K562 (cell line): Measurements from ENCODE around the gene SHB. TPM values are rescaled to one million over a fixed set of nuclear protein-coding genes. Genes with fewer than 3 reads are reported as not detected.

ENCODE experiments used
- CTBP1 ChIP-seq: fragments of 450-650 bp; IDR thresholded peaks from 2 replicates; pipeline ENCODE4 v1.6.1; 2016; ENCODE audit warnings: borderline replicate concordance
- ETV5 ChIP-seq: sonication (generic); formaldehyde crosslinking; IDR thresholded peaks from 2 replicates; pipeline ENCODE4 v1.4.0; 2020; ENCODE audit warnings: low read depth, mild to moderate bottlenecking, missing genetic modification reagents
- FOXK1 ChIP-seq: sonication (generic); formaldehyde crosslinking; IDR thresholded peaks from 2 replicates; pipeline ENCODE4 v1.8.0; 2022; ENCODE audit warnings: missing genetic modification reagents, mild to moderate bottlenecking, borderline replicate concordance
- FOXP1 ChIP-seq: sonication (generic); formaldehyde crosslinking; IDR thresholded peaks from 2 replicates; pipeline ENCODE4 v1.8.0; 2022; ENCODE audit warnings: mild to moderate bottlenecking, missing genetic modification reagents
- LEF1 ChIP-seq: fragments of 450-650 bp; IDR thresholded peaks from 2 replicates; pipeline ENCODE4 v1.6.1; 2016; ENCODE audit warnings: mild to moderate bottlenecking
- NFE2L1 ChIP-seq: fragments of 450-650 bp; IDR thresholded peaks from 2 replicates; pipeline ENCODE4 v1.6.1; 2016; ENCODE audit warnings: missing genetic modification characterization, low read depth, mild to moderate bottlenecking, missing compliant biosample characterization, moderate library complexity, borderline replicate concordance
- RCOR1 ChIP-seq, 2 experiments: IDR thresholded peaks; 2 replicates each; pipeline ENCODE4 v1.6.1; 2012; ENCODE audit warnings: low read depth in 2 of 2, low read length in 2 of 2, borderline replicate concordance in 1 of 2, improper control_type of control experiment in 1 of 2
- SREBF2 ChIP-seq: sonication (generic); formaldehyde crosslinking; IDR thresholded peaks from 2 replicates; pipeline ENCODE4 v1.4.0; 2020; ENCODE audit warnings: mild to moderate bottlenecking, missing genetic modification reagents
- TBL1XR1 ChIP-seq, 2 experiments: IDR thresholded peaks; 2 replicates each; pipeline ENCODE4 v1.6.1; 2012; ENCODE audit warnings: improper control_type of control experiment in 2 of 2, low read length in 2 of 2, mild to moderate bottlenecking in 1 of 2
- ZC3H8 ChIP-seq: fragments of 450-650 bp; IDR thresholded peaks from 2 replicates; pipeline ENCODE4 v1.6.1; 2017
- ZNF316 ChIP-seq: fragments of 450-650 bp; IDR thresholded peaks from 2 replicates; pipeline ENCODE4 v1.6.1; 2016
- polyA plus RNA-seq, 8 experiments: library from polyadenylated mRNA; depleted of rRNA in 4 of 8; stranded (reverse) in 5 of 8; unstranded in 3 of 8; fragments of >200 nt; fragmentation: Nextera tagmentation in 2 of 8; fragmentation: Illumina TruSeq in 1 of 8; extraction: Ambion mirVana in 2 of 8; extraction: Trizol in 1 of 8; gene quantifications; 2 replicates each; pipeline versions ENCODE4 v1.2.1 to v1.2.3, GENCODE V29; 2011 to 2014; ENCODE audit warnings: inconsistent platforms in 1 of 8, missing spikeins in 1 of 8
- total RNA-seq, 7 experiments: library from RNA; depleted of rRNA in 6 of 7; stranded (reverse); fragments of >200 nt in 6 of 7; fragmentation: Illumina TruSeq in 2 of 7; extraction: Trizol in 2 of 7; gene quantifications; 2 replicates each; pipeline versions ENCODE4 v1.2.1 to v1.2.3, GENCODE V29; 2011 to 2021; ENCODE audit warnings: low replicate concordance in 1 of 7
- TF ChIP-seq, protein P1 (sequence below): fragments of 450-650 bp; IDR thresholded peaks from 2 replicates; pipeline ENCODE4 v1.6.1; 2016; ENCODE audit warnings: mild to moderate bottlenecking
- TF ChIP-seq, protein P2 (sequence below): sonication (generic); formaldehyde crosslinking; IDR thresholded peaks from 2 replicates; pipeline ENCODE4 v1.9.0; 2022; ENCODE audit warnings: mild to moderate bottlenecking, missing genetic modification reagents
- TF ChIP-seq, protein P3 (sequence below): fragments of 450-650 bp; formaldehyde crosslinking; IDR thresholded peaks from 2 replicates; pipeline ENCODE4 v1.4.0; 2020; ENCODE audit warnings: mild to moderate bottlenecking, moderate library complexity

Gene SHB
- total and polyA plus RNA-seq, 9 of the 15 experiments (the other 6 are each of a cell fraction or from before 2014, with no cell fraction given): 0.78 to 16.0 (median 5.3) TPM

DNA sequence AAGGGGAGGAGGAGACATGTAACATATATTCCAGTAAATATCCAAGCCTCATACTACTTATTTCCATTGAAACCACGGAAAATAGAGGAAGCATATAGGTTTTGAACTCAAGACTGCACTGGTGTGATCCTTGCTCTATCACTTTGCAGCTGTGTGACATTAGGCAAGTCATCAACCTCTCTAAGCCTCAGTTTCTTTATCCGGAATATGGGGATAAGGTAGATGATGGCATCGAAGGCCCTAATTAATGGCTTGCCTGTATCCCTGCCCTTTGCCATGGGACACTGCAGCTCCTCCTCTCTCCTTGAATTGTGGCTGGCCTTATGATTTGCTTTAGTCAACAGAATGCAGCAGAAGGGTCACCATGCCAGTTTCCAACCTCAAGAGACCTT is 6.9 kb downstream of the SHB start (continued):
- TF ChIP-seq, protein P1, sequence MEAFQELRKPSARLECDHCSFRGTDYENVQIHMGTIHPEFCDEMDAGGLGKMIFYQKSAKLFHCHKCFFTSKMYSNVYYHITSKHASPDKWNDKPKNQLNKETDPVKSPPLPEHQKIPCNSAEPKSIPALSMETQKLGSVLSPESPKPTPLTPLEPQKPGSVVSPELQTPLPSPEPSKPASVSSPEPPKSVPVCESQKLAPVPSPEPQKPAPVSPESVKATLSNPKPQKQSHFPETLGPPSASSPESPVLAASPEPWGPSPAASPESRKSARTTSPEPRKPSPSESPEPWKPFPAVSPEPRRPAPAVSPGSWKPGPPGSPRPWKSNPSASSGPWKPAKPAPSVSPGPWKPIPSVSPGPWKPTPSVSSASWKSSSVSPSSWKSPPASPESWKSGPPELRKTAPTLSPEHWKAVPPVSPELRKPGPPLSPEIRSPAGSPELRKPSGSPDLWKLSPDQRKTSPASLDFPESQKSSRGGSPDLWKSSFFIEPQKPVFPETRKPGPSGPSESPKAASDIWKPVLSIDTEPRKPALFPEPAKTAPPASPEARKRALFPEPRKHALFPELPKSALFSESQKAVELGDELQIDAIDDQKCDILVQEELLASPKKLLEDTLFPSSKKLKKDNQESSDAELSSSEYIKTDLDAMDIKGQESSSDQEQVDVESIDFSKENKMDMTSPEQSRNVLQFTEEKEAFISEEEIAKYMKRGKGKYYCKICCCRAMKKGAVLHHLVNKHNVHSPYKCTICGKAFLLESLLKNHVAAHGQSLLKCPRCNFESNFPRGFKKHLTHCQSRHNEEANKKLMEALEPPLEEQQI: no peak
- no peak for TF ChIP-seq ZNF316
- TF ChIP-seq, protein P2, sequence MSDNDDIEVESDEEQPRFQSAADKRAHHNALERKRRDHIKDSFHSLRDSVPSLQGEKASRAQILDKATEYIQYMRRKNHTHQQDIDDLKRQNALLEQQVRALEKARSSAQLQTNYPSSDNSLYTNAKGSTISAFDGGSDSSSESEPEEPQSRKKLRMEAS (CRISPR knock-in tag): 0 out of 2 replicates have a peak, but pooled peaks have one; percentile 5
- no peak for TF ChIP-seq TBL1XR1 (IDR thresholded peaks at IDR 0.05; ENCODE audit: low read length in 2 of 2)
- no peak for TF ChIP-seq NFE2L1
- no peak for TF ChIP-seq ETV5 (CRISPR knock-in tag)
- TF ChIP-seq CTBP1: no peak
- 0 out of 2 replicates have a peak, but pooled peaks have one; percentile 22 for TF ChIP-seq FOXK1 (CRISPR knock-in tag)
- TF ChIP-seq LEF1: no peak
- no peak for TF ChIP-seq ZC3H8
- TF ChIP-seq FOXP1 (CRISPR knock-in tag): no peak
- TF ChIP-seq RCOR1 (IDR thresholded peaks at IDR 0.05; ENCODE audit: borderline replicate concordance in 1 of 2, low read depth in 2 of 2, low read length in 2 of 2): no peak
- TF ChIP-seq SREBF2 (CRISPR knock-in tag): no peak
- TF ChIP-seq, protein P3, sequence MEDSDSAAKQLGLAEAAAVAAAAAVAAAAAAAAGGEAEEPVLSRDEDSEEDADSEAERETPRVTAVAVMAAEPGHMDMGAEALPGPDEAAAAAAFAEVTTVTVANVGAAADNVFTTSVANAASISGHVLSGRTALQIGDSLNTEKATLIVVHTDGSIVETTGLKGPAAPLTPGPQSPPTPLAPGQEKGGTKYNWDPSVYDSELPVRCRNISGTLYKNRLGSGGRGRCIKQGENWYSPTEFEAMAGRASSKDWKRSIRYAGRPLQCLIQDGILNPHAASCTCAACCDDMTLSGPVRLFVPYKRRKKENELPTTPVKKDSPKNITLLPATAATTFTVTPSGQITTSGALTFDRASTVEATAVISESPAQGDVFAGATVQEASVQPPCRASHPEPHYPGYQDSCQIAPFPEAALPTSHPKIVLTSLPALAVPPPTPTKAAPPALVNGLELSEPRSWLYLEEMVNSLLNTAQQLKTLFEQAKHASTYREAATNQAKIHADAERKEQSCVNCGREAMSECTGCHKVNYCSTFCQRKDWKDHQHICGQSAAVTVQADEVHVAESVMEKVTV (CRISPR knock-in tag): no peak
